B cell (primary cell): ENCODE data around the gene ERBIN. TPM values are rescaled to one million over a fixed set of nuclear protein-coding genes. Genes with fewer than 3 reads are reported as not detected.

Experiments used
- ATAC-seq: fragments of 200-7000 bp; cut with Tn5 transposase; one replicate; pipeline ENCODE4 v1.10.0; 2021; ENCODE audit warnings: low read depth, mild to moderate bottlenecking, moderate number of reproducible peaks, moderate library complexity
- CTCF ChIA-PET: fragments of 350-600 bp; sonication (Branson Sonifier 250); formaldehyde crosslinking; loops from one replicate; lab custom pipeline; 2021; ENCODE audit warnings: antibody characterized with exemption, inconsistent platforms; lab: Charles Lee
- POLR2A ChIA-PET: fragments of 350-600 bp; sonication (Branson Sonifier 250); formaldehyde crosslinking; loops from one replicate; lab custom pipeline; 2021; ENCODE audit warnings: antibody characterized with exemption; lab: Charles Lee
- DNase-seq: peaks from one replicate; pipeline ENCODE4 v3.0.0; 2013
- H2AFZ ChIP-seq: 2 replicates; pipeline ENCODE4 v1.6.1; 2012; ENCODE audit warnings: mild to moderate bottlenecking, low read depth, low read length; ENCODE audit not compliant: insufficient read depth, poor library complexity, severe bottlenecking
- H3K27ac ChIP-seq, 2 donors: 1 replicate in 1 of 2; 2 replicates in 1 of 2; pipeline ENCODE4 v1.5.1; 2012 to 2013; ENCODE audit warnings: low read length in 2 of 2, mild to moderate bottlenecking in 2 of 2, moderate library complexity in 1 of 2
- H3K27me3 ChIP-seq, 4 experiments: fragments of 200-600 bp in 1 of 4; sonication (generic) in 1 of 4; replicated peaks in 1 of 4; 1 replicate in 2 of 4; 2 replicates in 2 of 4; pipeline versions ENCODE4 v1.6.1 to v1.7.0; 2013 to 2016; ENCODE audit warnings: low read length in 3 of 4, mild to moderate bottlenecking in 2 of 4, mixed read lengths in 1 of 4, moderate library complexity in 1 of 4; ENCODE audit not compliant: insufficient read depth in 4 of 4, control insufficient read depth in 3 of 4; ENCODE audit errors: control extremely low read depth in 1 of 4
- H3K36me3 ChIP-seq, 2 experiments: replicated peaks in 1 of 2; 1 replicate in 1 of 2; 2 replicates in 1 of 2; pipeline versions ENCODE4 v1.6.1 to v1.7.1; 2013; ENCODE audit warnings: low read length in 1 of 2; ENCODE audit not compliant: insufficient read depth in 2 of 2, control insufficient read depth in 1 of 2; ENCODE audit errors: control extremely low read depth in 1 of 2, extremely low read depth in 1 of 2
- H3K4me1 ChIP-seq, 2 donors: fragments of 200-600 bp in 1 of 2; sonication (generic) in 1 of 2; 1 replicate in 1 of 2; 2 replicates in 1 of 2; pipeline versions ENCODE4 v1.5.1 to v1.6.1; 2013 to 2017; ENCODE audit warnings: low read length in 2 of 2; ENCODE audit not compliant: control insufficient read depth in 2 of 2, insufficient read depth in 2 of 2
- H3K4me2 ChIP-seq: replicated peaks from 2 replicates; pipeline ENCODE3; 2012; ENCODE audit warnings: mild to moderate bottlenecking, low read depth, low read length; ENCODE audit not compliant: poor library complexity, severe bottlenecking
- H3K4me3 ChIP-seq, 5 experiments: fragments of 200-600 bp in 1 of 5; sonication (generic) in 1 of 5; 1 replicate in 3 of 5; 2 replicates in 2 of 5; pipeline versions ENCODE4 v1.5.1 to v1.7.0; 2011 to 2016; ENCODE audit warnings: low read length in 4 of 5, mild to moderate bottlenecking in 4 of 5, low read depth in 2 of 5, control low read depth in 1 of 5, moderate library complexity in 1 of 5; ENCODE audit not compliant: insufficient read depth in 1 of 5; ENCODE audit errors: control extremely low read depth in 1 of 5, extremely low read depth in 1 of 5
- H3K79me2 ChIP-seq: fragments of 200-600 bp; sonication (generic); one replicate; pipeline ENCODE4 v1.6.0; 2016; ENCODE audit warnings: low read length; ENCODE audit not compliant: control insufficient read depth, insufficient read depth
- H3K9ac ChIP-seq: fragments of 200-600 bp; sonication (generic); 2 replicates; pipeline ENCODE4 v1.6.1; 2017; ENCODE audit warnings: mild to moderate bottlenecking, low read length, moderate library complexity
- H3K9me3 ChIP-seq, 3 donors: one replicate each; pipeline versions ENCODE4 v1.6.1 to v1.7.1; 2013; ENCODE audit warnings: low read length in 2 of 3; ENCODE audit not compliant: control insufficient read depth in 2 of 3, insufficient read depth in 1 of 3; ENCODE audit errors: control extremely low read depth in 1 of 3
- H4K20me1 ChIP-seq: 2 replicates; pipeline ENCODE4 v1.6.0; 2012; ENCODE audit warnings: mild to moderate bottlenecking, low read length; ENCODE audit not compliant: insufficient read depth, control insufficient read depth, poor library complexity, severe bottlenecking
- H3K27ac Mint-ChIP-seq: one replicate; pipeline ENCODE4 v1.8.0; 2021; ENCODE audit warnings: mixed read lengths
- H3K27me3 Mint-ChIP-seq: one replicate; pipeline ENCODE4 v1.8.0; 2021; ENCODE audit warnings: mixed read lengths
- H3K4me1 Mint-ChIP-seq: one replicate; pipeline ENCODE4 v1.8.0; 2021; ENCODE audit warnings: mixed read lengths
- H3K4me3 Mint-ChIP-seq: one replicate; pipeline ENCODE4 v1.8.0; 2021; ENCODE audit warnings: mixed read lengths
- H3K9me3 Mint-ChIP-seq: one replicate; pipeline ENCODE4 v1.8.0; 2022; ENCODE audit warnings: mixed read lengths; ENCODE audit not compliant: insufficient read depth
- CTCF ChIP-seq: fragments of 200-600 bp; IDR thresholded peaks from one replicate; pipeline ENCODE4 v1.8.0; 2022; ENCODE audit warnings: antibody characterized with exemption, mild to moderate bottlenecking
- EZH2 ChIP-seq: IDR thresholded peaks from 2 replicates; pipeline ENCODE4 v1.6.1; 2012; ENCODE audit warnings: borderline replicate concordance, low read depth, mild to moderate bottlenecking, moderate library complexity, low read length; ENCODE audit not compliant: insufficient read depth, poor library complexity, severe bottlenecking
- WGBS: methylation state at CpG from one replicate; pipeline ENCODE4 v1.1.5; 2013; ENCODE audit warnings: missing lambda C conversion rate; ENCODE audit not compliant: insufficient coverage; 5-methylcytosine and 5-hydroxymethylcytosine counted together
- intact Hi-C: fragments of 100-400 bp; cut with micrococcal nuclease; formaldehyde crosslinking; loops from one replicate; pipeline ENCODE4 v1.10.0; 2022
- polyA plus RNA-seq: library from polyadenylated mRNA; depleted of rRNA; stranded (reverse); fragments of >200 nt; gene quantifications from 2 replicates; pipeline ENCODE4 v1.2.3, GENCODE V29; 2012
- total RNA-seq, 2 donors: library from RNA; stranded (reverse); fragments of 120-200 nt in 1 of 2; gene quantifications; 1 replicate in 1 of 2; 2 replicates in 1 of 2; pipeline versions ENCODE4 v1.2.3 to v1.2.4, GENCODE V29; 2013 to 2022

ERBIN gene
- total and polyA plus RNA-seq, 2 donors (not counting 1 experiment from before 2014, with no cell fraction given), result 27.7 to 106 TPM

DNA sequence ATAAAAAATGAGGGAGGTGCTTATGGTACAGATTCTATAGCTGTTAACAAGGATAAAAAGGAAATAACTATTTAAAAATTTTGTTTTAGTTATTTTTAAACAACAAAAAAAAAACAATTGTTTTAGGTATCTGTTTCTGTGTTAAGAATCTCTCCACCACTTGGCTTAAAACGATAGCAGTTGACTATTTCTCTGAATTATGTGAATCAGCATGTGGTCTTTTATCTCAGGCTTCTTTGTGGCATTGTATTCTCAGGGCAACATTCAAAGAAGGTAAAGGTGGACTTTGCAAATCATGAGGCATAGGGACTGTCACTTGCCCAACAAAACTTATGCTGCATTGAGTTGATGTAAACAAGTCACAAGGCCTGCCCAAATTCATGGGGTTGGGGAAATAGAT lies 55.2 kb downstream of the ERBIN start:
- Mint-ChIP-seq H3K4me3 (no peak overlapping the region), H3K9me3 (no peaks in the 10 kb centered on the region), H3K27me3 (no peaks in the 10 kb centered on the region), H3K27ac (peak overlapping the region; percentile 46), H3K4me1 (peaks cover 42% of the 10 kb centered on the region)
- Histone ChIP-seq H3K36me3 (peaks cover 4 to 6% of the 10 kb centered on the region in 2 experiments), H3K9me3 (no peaks in the 10 kb centered on the region), H2AFZ (no peak overlapping the region), H3K79me2 (peaks cover 89% of the 10 kb centered on the region), H3K4me2 (no peak overlapping the region), H3K9ac (no peak overlapping the region), H4K20me1 (peaks cover 61% of the 10 kb centered on the region), H3K27me3 (no peaks in the 10 kb centered on the region), H3K27ac (no peak overlapping the region), H3K4me3 (no peak overlapping the region), H3K4me1 (peaks cover 0 to 3% of the 10 kb centered on the region in 2 donors)
- no peak for TF ChIP-seq CTCF
- ATAC-seq (no peak), DNase-seq (no peak)
- intact Hi-C loops, result no loop called here
- ChIA-PET CTCF (no interaction called here), POLR2A (no interaction called here)
- no CpG with 5 or more reads among the region's 1 CpG for WGBS

- H3K4me1 ChIP-seq, result peaks cover 0 to 3% of the 10 kb centered on the region in 2 donors
Measured at GRCh38 chr5:65981969-65982619, 55.7 kb downstream of the ERBIN start.

More at GRCh38 chr5:65981969-65982619, 55.7 kb downstream of the ERBIN start:
- H4K20me1 ChIP-seq, result peaks cover 66% of the 10 kb centered on the region
- H3K27ac ChIP-seq, result no peak overlapping the region
- peaks cover 94% of the 10 kb centered on the region for H3K79me2 ChIP-seq
- H3K4me2 ChIP-seq, result no peak overlapping the region
- WGBS, result 100% methylated on average over 1 of the region's 3 CpGs
- Mint-ChIP-seq H3K27me3 (no peaks in the 10 kb centered on the region), H3K4me1 (peaks cover 45% of the 10 kb centered on the region), H3K9me3 (no peaks in the 10 kb centered on the region), H3K27ac (peak overlapping the region; percentile 46), H3K4me3 (no peak overlapping the region)
- CTCF ChIA-PET, result no interaction called here
- ATAC-seq (no peak), DNase-seq (no peak)
- no peak overlapping the region for H3K9ac ChIP-seq
- H3K27me3 ChIP-seq, result no peaks in the 10 kb centered on the region
- intact Hi-C loops, result no loop called here
- H3K4me3 ChIP-seq, result no peak overlapping the region
- no peaks in the 10 kb centered on the region for H3K9me3 ChIP-seq
- POLR2A ChIA-PET, result no interaction called here
- H2AFZ ChIP-seq, result no peak overlapping the region
- peaks cover 4 to 6% of the 10 kb centered on the region in 2 experiments for H3K36me3 ChIP-seq
- TF ChIP-seq EZH2, result no peak
- TF ChIP-seq CTCF, result no peak
